BJ (cell line): Measurements from ENCODE around the gene KLHL29. TPM values are rescaled to one million over a fixed set of nuclear protein-coding genes. Genes with fewer than 3 reads are reported as not detected.
A peak's percentile ranks its signal among the peaks of the same experiment; 100 is the strongest.

Source experiments
- CTCF ChIA-PET: fragments of 350-600 bp; formaldehyde crosslinking; extraction: SDS; loops from one replicate; lab custom pipeline; 2021; ENCODE audit warnings: antibody characterized with exemption, inconsistent platforms; lab: Yijun Ruan, JAX
- POLR2A ChIA-PET: fragments of 300-600 bp; sonication (Branson Sonifier 250); formaldehyde crosslinking; extraction: SDS; loops from one replicate; lab custom pipeline; 2021; ENCODE audit warnings: antibody characterized with exemption; lab: Charles Lee
- DNase-seq: peaks from one replicate; pipeline ENCODE4 v3.0.0-alpha.2; 2011; ENCODE audit warnings: low read depth
- H3K27me3 ChIP-seq: 2 replicates; pipeline ENCODE4 v1.6.0; 2011; ENCODE audit warnings: low read length; ENCODE audit not compliant: control insufficient read depth, insufficient read depth
- H3K36me3 ChIP-seq: 2 replicates; pipeline ENCODE4 v1.5.1; 2011; ENCODE audit warnings: low read length; ENCODE audit not compliant: control insufficient read depth, insufficient read depth
- H3K4me3 ChIP-seq: 2 replicates; pipeline ENCODE4 v1.5.1; 2011; ENCODE audit warnings: low read depth, mild to moderate bottlenecking, control low read depth, low read length
- CTCF ChIP-seq: IDR thresholded peaks from 2 replicates; pipeline ENCODE4 v1.5.1; 2011; ENCODE audit warnings: low read depth, mild to moderate bottlenecking, control low read depth, inconsistent platforms, low read length, moderate library complexity; ENCODE audit not compliant: insufficient read depth
- polyA plus RNA-seq: library from polyadenylated mRNA; depleted of rRNA; stranded (reverse); fragments of >200 nt; gene quantifications from 2 replicates; pipeline ENCODE4 v1.2.3, GENCODE V29; 2011

Gene KLHL29
- polyA plus RNA-seq, 1 experiment = 10.0 TPM

GRCh38 chr2:23635442-23636340 lies 250.7 kb downstream of the KLHL29 start:
- Histone ChIP-seq H3K27me3 (no peaks in the 10 kb centered on the region), H3K4me3 (no peak overlapping the region), H3K36me3 (peaks cover 1% of the 10 kb centered on the region; the same call in 1 of the 2 replicates)
- ChIA-PET POLR2A (no interaction called here), CTCF (interaction anchor here (0.6 to 1.6 kb wide), 3 partner anchors 11 to 26 kb away, joined by 3 to 4 read pairs (median 4); no protein-coding TSS in a partner anchor)
- no peak for TF ChIP-seq CTCF
- no peak for DNase-seq

- POLR2A ChIA-PET = no interaction called here
- CTCF ChIA-PET = interaction anchor here (0.6 to 1.1 kb wide), 2 partner anchors 13 to 26 kb away, joined by 4 read pairs; no protein-coding TSS in a partner anchor
- peak; percentile 31; the same call in 1 of the 2 replicates for TF ChIP-seq CTCF
- H3K27me3 ChIP-seq = no peaks in the 10 kb centered on the region
- H3K36me3 ChIP-seq = peaks cover 1% of the 10 kb centered on the region
- H3K4me3 ChIP-seq = no peak overlapping the region
- no peak for DNase-seq
Measured at GRCh38 chr2:23636426-23636825, 251.4 kb downstream of the KLHL29 start.

- peak; percentile 38 for DNase-seq
- POLR2A ChIA-PET = no interaction called here
Measured at GRCh38 chr2:23637011-23637778, 252.2 kb downstream of the KLHL29 start.

GRCh38 chr2:23639406-23639982 lies 254.5 kb downstream of the KLHL29 start:
- CTCF ChIA-PET = interaction anchor here (1.0 kb wide), 1 partner anchor 10 kb away, joined by 3 read pairs; no protein-coding TSS in a partner anchor
- no peak for DNase-seq
- no peaks in the 10 kb centered on the region for H3K27me3 ChIP-seq
- H3K4me3 ChIP-seq = no peak overlapping the region
- POLR2A ChIA-PET = no interaction called here
- H3K36me3 ChIP-seq = peaks cover 16% of the 10 kb centered on the region
- TF ChIP-seq CTCF = no peak

More at GRCh38 chr2:23637011-23637778, 252.2 kb downstream of the KLHL29 start:
- Histone ChIP-seq H3K36me3 (peaks cover 5% of the 10 kb centered on the region), H3K27me3 (no peaks in the 10 kb centered on the region), H3K4me3 (no peak overlapping the region)
- TF ChIP-seq CTCF = no peak
- CTCF ChIA-PET = interaction anchor here (1.1 kb wide), 1 partner anchor 14 kb away, joined by 4 read pairs; no protein-coding TSS in a partner anchor
